ENCODE measurements around the gene SOCS4.

GRCh38 chr14:55074662-55075061 is 47.6 kb downstream of the SOCS4 start:
- TF ChIP-seq CTCF (IDR thresholded peaks at IDR 0.05) (no peak), ZFX (IDR thresholded peaks at IDR 0.05; ENCODE audit: borderline replicate concordance) (no peak)

Data from 22Rv1 (cell line).